Suprapubic skin (tissue), 3 donors: ENCODE measurements around the gene SLF2.

Experiments used
- CTCF ChIP-seq, 2 donors: fragments of 200-600 bp in 1 of 2; fragments of 450-650 bp in 1 of 2; sonication (generic) in 1 of 2; IDR thresholded peaks; one replicate each; pipeline ENCODE4 v1.5.1; 2016 to 2019; ENCODE audit warnings: antibody characterized with exemption in 2 of 2, mild to moderate bottlenecking in 1 of 2, moderate library complexity in 1 of 2
- POLR2A ChIP-seq, 2 donors: fragments of 450-650 bp; IDR thresholded peaks; one replicate each; pipeline ENCODE4 v1.6.1; 2017; ENCODE audit warnings: antibody characterized with exemption in 2 of 2, mild to moderate bottlenecking in 2 of 2, moderate library complexity in 2 of 2

DNA sequence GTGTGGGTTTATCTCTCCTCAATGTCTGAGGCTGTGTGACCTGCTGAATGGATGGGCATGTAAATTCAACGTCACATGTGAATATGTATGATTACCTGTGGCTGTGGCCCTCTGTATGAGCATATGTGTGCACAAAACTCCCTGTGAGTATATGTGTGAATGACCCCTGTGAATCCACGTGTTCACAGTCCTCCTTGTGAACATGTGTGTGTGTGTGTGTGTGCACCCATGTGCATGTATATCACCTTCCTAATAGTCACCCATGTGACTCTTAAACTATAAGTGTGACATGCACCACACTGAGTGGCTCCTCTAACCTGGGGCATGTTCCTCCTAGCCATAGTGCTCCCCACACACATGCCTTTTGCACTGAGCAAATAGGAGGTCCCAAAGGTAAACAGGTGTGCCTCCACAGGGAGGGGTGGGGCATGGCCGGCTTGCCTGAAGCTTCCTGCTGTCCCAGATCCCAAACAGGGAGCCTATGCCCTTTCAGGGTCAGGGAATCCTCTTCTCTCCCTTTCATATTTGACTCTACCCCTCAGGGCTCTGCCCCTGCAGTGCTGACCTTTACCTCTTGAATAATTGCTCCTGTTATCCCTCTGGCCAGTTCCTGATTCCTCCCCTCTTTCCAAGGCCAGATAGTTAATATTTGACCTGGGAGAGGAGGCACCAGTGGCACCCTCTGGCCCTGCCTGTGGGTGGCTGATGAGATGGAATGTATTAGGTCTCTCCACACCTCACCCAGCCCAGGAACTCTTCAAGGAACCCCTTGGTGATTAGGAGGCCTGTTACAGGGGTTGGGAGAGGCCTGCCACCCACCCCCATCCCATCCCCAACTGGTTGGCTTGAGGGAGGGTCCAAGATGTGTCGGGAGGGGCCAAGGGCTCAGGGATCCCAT lies 58.4 kb downstream of the SLF2 start:
- TF ChIP-seq CTCF (IDR thresholded peaks at IDR 0.05): no peak
- no peak for TF ChIP-seq POLR2A (IDR thresholded peaks at IDR 0.05)
